Motor neuron (in vitro differentiated cells): Measurements from ENCODE around the gene STPG1. TPM values are rescaled to one million over a fixed set of nuclear protein-coding genes. Genes with fewer than 3 reads are reported as not detected.

Experiments used
- ATAC-seq, 8 experiments: fragments of 200-7000 bp; cut with Tn5 transposase; replicated peaks in 6 of 8; 2 replicates each; pipeline ENCODE4 v1.8.0; 2021; ENCODE audit warnings: mild to moderate bottlenecking in 8 of 8, moderate library complexity in 8 of 8
- H3K27ac ChIP-seq, 2 donors: fragments of 250-450 bp; sonication (Bioruptor Pico); 2 replicates each; pipeline ENCODE4 v1.9.0; 2021; ENCODE audit warnings: antibody characterized with exemption in 2 of 2, mild to moderate bottlenecking in 2 of 2, moderate library complexity in 1 of 2
- H3K4me1 ChIP-seq, 2 donors: fragments of 250-450 bp; sonication (Bioruptor Pico); replicated peaks in 1 of 2; 2 replicates each; pipeline ENCODE4 v1.6.1; 2021; ENCODE audit warnings: antibody characterized with exemption in 2 of 2, mild to moderate bottlenecking in 2 of 2, moderate library complexity in 1 of 2
- H3K4me3 ChIP-seq, 5 donors: fragments of 250-450 bp; sonication (Bioruptor Pico); 2 replicates each; pipeline ENCODE4 v1.9.0; 2021; ENCODE audit warnings: antibody characterized with exemption in 5 of 5, mild to moderate bottlenecking in 5 of 5, moderate library complexity in 4 of 5
- WGBS, 10 experiments: fragments of 450-650 bp; shearing (Covaris generic); methylation state at CpG; one replicate each; pipeline ENCODE4 v1.0.0; 2022; 5-methylcytosine and 5-hydroxymethylcytosine counted together
- in situ Hi-C, 9 experiments: fragments of 400-800 bp; cut with MboI; loops; one replicate each; pipeline ENCODE4 v1.15.0; 2021; ENCODE audit warnings: low sequenced_read_pairs in 9 of 9, low pct_unique_long_range_greater_than_20kb in 2 of 9; ENCODE audit not compliant: unreplicated experiment in 9 of 9
- total RNA-seq, 8 experiments: library from RNA; unstranded; fragments of 300-600 nt; gene quantifications; 2 replicates each; pipeline versions ENCODE4 v1.2.3 to v1.2.4, GENCODE V29; 2022

Gene STPG1
- total RNA-seq, 8 experiments from 2014 or later, result 2.1 to 19.0 (median 6.8) TPM

- in situ Hi-C loops, result no loop called here
- WGBS, 10 experiments, result 37 to 90% (median 82%) methylated on average over 1 to 4 of the region's 5 CpGs; no CpG with 5 or more reads in 4 of the 10 experiments
- no peak for ATAC-seq
- Histone ChIP-seq H3K27ac (no peak overlapping the region), H3K4me1 (peaks cover 2 to 40% of the 10 kb centered on the region in 2 donors), H3K4me3 (no peak overlapping the region)
Measured at GRCh38 chr1:24338447-24338846, 75.1 kb downstream of the STPG1 start.

GRCh38 chr1:24337455-24337854 lies 76.1 kb downstream of the STPG1 start:
- 50 to 100% (median 100%) methylated on average over 1 to 4 of the region's 4 CpGs; no CpG with 5 or more reads in 3 of the 10 experiments for WGBS, 10 experiments
- Histone ChIP-seq H3K27ac (no peak overlapping the region), H3K4me1 (peaks cover 2 to 36% of the 10 kb centered on the region in 2 donors), H3K4me3 (no peak overlapping the region)
- in situ Hi-C loops, result no loop called here
- ATAC-seq, result no peak

- Histone ChIP-seq H3K4me3 (no peak overlapping the region), H3K27ac (no peak overlapping the region), H3K4me1 (peaks cover 2 to 24% of the 10 kb centered on the region in 2 donors)
- WGBS, 10 experiments, result 0 to 82% (median 70%) methylated on average over 1 to 5 of the region's 5 CpGs
- in situ Hi-C loops, result no loop called here
- no peak for ATAC-seq
Measured at GRCh38 chr1:24336075-24336474, 77.5 kb downstream of the STPG1 start.

GRCh38 chr1:24331961-24332673 lies 81.5 kb downstream of the STPG1 start:
- ATAC-seq, result peak in 3 of 8 experiments; percentile 23 to 37 (median 24)
- Histone ChIP-seq H3K27ac (no peak overlapping the region), H3K4me1 (peaks cover 5 to 10% of the 10 kb centered on the region in 2 donors), H3K4me3 (no peak overlapping the region)
- in situ Hi-C loops, result no loop called here
- 35 to 96% (median 79%) methylated on average over 1 to 7 of the region's 7 CpGs for WGBS, 10 experiments

- H3K4me1 ChIP-seq, result peaks cover 5 to 7% of the 10 kb centered on the region in 2 donors
- ATAC-seq, result peak in 5 of 8 experiments; percentile 35 to 66 (median 54)
- in situ Hi-C loops, result no loop called here
- WGBS, 10 experiments, result 0 to 100% (median 76%) methylated on average over 1 to 2 of the region's 2 CpGs; no CpG with 5 or more reads in 2 of the 10 experiments
- H3K27ac ChIP-seq, result no peak overlapping the region
- H3K4me3 ChIP-seq, result no peak overlapping the region
Measured at GRCh38 chr1:24329797-24330543, 83.6 kb downstream of the STPG1 start.

- Histone ChIP-seq H3K27ac (no peak overlapping the region), H3K4me3 (no peak overlapping the region), H3K4me1 (peaks cover 5 to 6% of the 10 kb centered on the region in 2 donors)
- in situ Hi-C loops, result no loop called here
- WGBS, 10 experiments, result 57 to 83% (median 78%) methylated on average over 3 to 9 of the region's 9 CpGs; no CpG with 5 or more reads in 3 of the 10 experiments
- ATAC-seq, result no peak
Measured at GRCh38 chr1:24329331-24329730, 84.3 kb downstream of the STPG1 start.

- H3K27ac ChIP-seq, result no peak overlapping the region
- H3K4me3 ChIP-seq, result no peak overlapping the region
- 52 to 94% (median 86%) methylated on average over 1 to 2 of the region's 2 CpGs; no CpG with 5 or more reads in 1 of the 10 experiments for WGBS, 10 experiments
- in situ Hi-C loops, result no loop called here
- peaks cover 5 to 6% of the 10 kb centered on the region in 2 donors for H3K4me1 ChIP-seq
- ATAC-seq, result no peak
Measured at GRCh38 chr1:24327891-24328290, 85.7 kb downstream of the STPG1 start.

- in situ Hi-C loops, result no loop called here
- Histone ChIP-seq H3K4me1 (peaks cover 5 to 6% of the 10 kb centered on the region in 2 donors), H3K4me3 (no peak overlapping the region), H3K27ac (no peak overlapping the region)
- ATAC-seq, result no peak
Measured at GRCh38 chr1:24327486-24327885, 86.1 kb downstream of the STPG1 start.

- in situ Hi-C loops, result no loop called here
- ATAC-seq, result no peak
- WGBS, 10 experiments, result 74 to 83% (median 79%) methylated on average over 3 to 5 of the region's 7 CpGs; no CpG with 5 or more reads in 7 of the 10 experiments
- no peak overlapping the region for H3K27ac ChIP-seq
- H3K4me1 ChIP-seq, result peaks cover 11 to 16% of the 10 kb centered on the region in 2 donors
- H3K4me3 ChIP-seq, result no peak overlapping the region
Measured at GRCh38 chr1:24325587-24326449, 87.8 kb downstream of the STPG1 start.

GRCh38 chr1:24324903-24325302 lies 88.7 kb downstream of the STPG1 start:
- Histone ChIP-seq H3K4me1 (peaks cover 10 to 11% of the 10 kb centered on the region in 2 donors), H3K27ac (no peak overlapping the region), H3K4me3 (no peak overlapping the region)
- in situ Hi-C loops, result no loop called here
- ATAC-seq, result peak in 2 of 8 experiments; percentile 63 to 66
- 50 to 80% (median 68%) methylated on average over 2 to 5 of the region's 6 CpGs; no CpG with 5 or more reads in 4 of the 10 experiments for WGBS, 10 experiments

- H3K4me3 ChIP-seq, result no peak overlapping the region
- in situ Hi-C loops, result no loop called here
- WGBS, 10 experiments, result 68 to 100% (median 100%) methylated on average over 1 to 2 of the region's 2 CpGs; no CpG with 5 or more reads in 2 of the 10 experiments
- no peak overlapping the region for H3K27ac ChIP-seq
- ATAC-seq, result no peak
- H3K4me1 ChIP-seq, result peaks cover 7 to 23% of the 10 kb centered on the region in 2 donors
Measured at GRCh38 chr1:24323281-24323680, 90.3 kb downstream of the STPG1 start.

GRCh38 chr1:24322470-24323177 lies 91.0 kb downstream of the STPG1 start:
- WGBS, 10 experiments, result 15 to 81% (median 49%) methylated on average over 2 to 21 of the region's 33 CpGs; no CpG with 5 or more reads in 2 of the 10 experiments
- Histone ChIP-seq H3K4me3 (peak overlapping the region; percentile 1 to 28 (median 22)), H3K27ac (no peak overlapping the region), H3K4me1 (peaks cover 10 to 29% of the 10 kb centered on the region in 2 donors)
- ATAC-seq, result peak in 5 of 8 experiments; percentile 32 to 74 (median 63)
- in situ Hi-C loops, result no loop called here
